HL-60/S4 (cell line): Measurements from ENCODE around the gene DSE.

ENCODE experiments used
- in situ Hi-C: fragments of 300-500 bp; cut with MboI; formaldehyde crosslinking; loops from 2 replicates; pipeline ENCODE4 v1.14.3; 2022; ENCODE audit warnings: low sequenced_read_pairs

Gene DSE

GRCh38 chr6:116409756-116410155 is 39.0 kb downstream of the DSE start:
- in situ Hi-C loops: no loop called here

- in situ Hi-C loops: no loop called here
Observed at GRCh38 chr6:116411284-116411623, 40.5 kb downstream of the DSE start.

GRCh38 chr6:116412270-116412669 is 41.5 kb downstream of the DSE start:
- in situ Hi-C loops: no loop called here

- in situ Hi-C loops: no loop called here
Observed at GRCh38 chr6:116413357-116413756, 42.6 kb downstream of the DSE start.

- in situ Hi-C loops: no loop called here
Observed at GRCh38 chr6:116417661-116418060, 46.9 kb downstream of the DSE start.

GRCh38 chr6:116419069-116419786 is 48.5 kb downstream of the DSE start:
- in situ Hi-C loops: no loop called here

GRCh38 chr6:116420341-116420740 is 49.6 kb downstream of the DSE start:
- in situ Hi-C loops: no loop called here

GRCh38 chr6:116422238-116422637 is 51.5 kb downstream of the DSE start:
- in situ Hi-C loops: no loop called here

- in situ Hi-C loops: no loop called here
Observed at GRCh38 chr6:116424001-116424400, 53.3 kb downstream of the DSE start.

- in situ Hi-C loops: no loop called here
Observed at GRCh38 chr6:116426551-116426950, 55.8 kb downstream of the DSE start.

- in situ Hi-C loops: no loop called here
Observed at GRCh38 chr6:116429111-116429510, 58.4 kb downstream of the DSE start.

- in situ Hi-C loops: no loop called here
Observed at GRCh38 chr6:116430860-116431259, 60.1 kb downstream of the DSE start.

- in situ Hi-C loops: no loop called here
Observed at GRCh38 chr6:116431964-116432595, 61.3 kb downstream of the DSE start.

- in situ Hi-C loops: no loop called here
Observed at GRCh38 chr6:116433206-116433712, 62.5 kb downstream of the DSE start.

GRCh38 chr6:116434056-116434725 is 63.4 kb downstream of the DSE start:
- in situ Hi-C loops: no loop called here

GRCh38 chr6:116436586-116436985 is 65.8 kb downstream of the DSE start:
- in situ Hi-C loops: no loop called here

- in situ Hi-C loops: no loop called here
Observed at GRCh38 chr6:116437656-116438055, 66.9 kb downstream of the DSE start.

GRCh38 chr6:116438590-116439448 is 68.1 kb downstream of the DSE start:
- in situ Hi-C loops: no loop called here

- in situ Hi-C loops: no loop called here
Observed at GRCh38 chr6:116439522-116440051, 68.8 kb downstream of the DSE start.

- in situ Hi-C loops: no loop called here
Observed at GRCh38 chr6:116443105-116443504, 72.4 kb downstream of the DSE start.

- in situ Hi-C loops: no loop called here
Observed at GRCh38 chr6:116444092-116444491, 73.3 kb downstream of the DSE start.
